Measurements from ENCODE around the gene ZNF732. TPM values are rescaled to one million over a fixed set of nuclear protein-coding genes. Genes with fewer than 3 reads are reported as not detected.
A peak's percentile ranks its signal among the peaks of the same experiment; 100 is the strongest.
"Not testable (repeated sequence)": the region's sequence is repeated elsewhere in the genome, so short reads cannot be mapped to it uniquely, and the experiment has no call there.

The ZNF732 gene
- not detected for total RNA-seq

DNA sequence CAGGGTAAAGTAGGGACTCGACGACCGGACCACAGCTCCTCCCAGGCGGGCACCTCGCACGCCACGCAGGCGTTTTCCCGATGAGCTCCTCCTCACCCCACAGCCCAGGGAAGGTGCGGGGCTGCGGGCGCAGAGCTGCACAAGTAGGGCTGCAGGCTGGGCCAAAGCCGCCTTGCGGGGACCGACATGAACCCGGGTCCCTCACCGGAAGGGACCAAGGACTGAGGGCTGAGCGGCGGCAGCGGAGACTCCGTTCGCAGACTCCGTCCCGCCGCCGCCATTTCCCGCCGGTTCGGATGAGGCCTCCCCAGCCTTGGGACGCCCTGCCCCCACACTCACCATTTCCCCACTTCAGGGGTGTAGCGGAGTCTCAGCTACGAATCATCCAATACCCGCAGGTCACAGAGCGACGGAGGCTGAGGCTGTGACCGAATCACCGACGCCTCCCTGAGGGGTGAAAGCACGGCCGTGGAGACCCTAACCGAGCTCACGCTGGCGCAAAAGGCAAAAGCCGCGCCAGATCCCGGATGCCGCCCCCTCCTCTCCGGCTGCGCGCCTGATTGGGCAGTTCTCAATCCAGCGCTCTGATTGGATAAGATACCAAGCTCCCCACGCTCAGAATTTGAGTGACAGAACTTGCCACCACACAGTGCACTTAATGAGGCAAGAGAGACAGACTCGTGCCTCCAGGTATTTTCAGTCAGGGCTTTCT, at the start of gene ZNF732:
Gene ZNF732, minus strand, starts transcription at position 506 of the 712 bp plus-strand sequence. Its CDS starts 164 bp downstream, at position 342.
- H3K27ac Mint-ChIP-seq = no peak within 1 kb of the TSS
- H3K27me3 Mint-ChIP-seq = peaks cover 8 to 14% of the 10 kb centered on the region in 2 donors
- no peak within 1 kb of the TSS for H3K4me3 Mint-ChIP-seq
- no peak for ATAC-seq
- peaks cover 9% of the 10 kb centered on the region for H3K9me3 Mint-ChIP-seq
- peaks cover 19% of the 10 kb centered on the region for H3K36me3 Mint-ChIP-seq
- DNase-seq (ENCODE audit: low spot score) = no peak
- H3K4me1 Mint-ChIP-seq (ENCODE audit: low read depth in 2 of 2) = peaks cover 4 to 12% of the 10 kb centered on the region in 2 donors

DNA sequence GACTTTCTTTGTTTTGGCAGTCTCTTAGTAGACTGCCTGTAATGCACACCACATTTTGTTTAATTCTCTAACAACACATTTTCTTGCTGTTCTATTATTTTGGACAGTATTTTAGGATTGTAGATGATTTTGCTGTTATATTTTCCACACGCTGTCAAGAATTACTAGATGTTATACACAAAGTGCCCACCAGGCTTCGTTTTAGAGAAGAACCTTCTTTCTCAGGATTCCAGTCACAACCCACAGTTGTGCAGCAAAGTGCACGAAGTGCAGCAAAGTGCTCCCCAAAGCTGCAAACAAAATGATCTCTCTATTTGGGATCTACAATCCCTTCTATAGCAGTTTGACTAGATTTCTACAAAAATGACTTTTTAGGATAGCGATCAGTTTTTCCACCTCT, 34.7 kb upstream of the ZNF732 start:
- H3K27ac Mint-ChIP-seq = no peak overlapping the region
- H3K4me3 Mint-ChIP-seq = peak overlapping the region; percentile 99
- H3K36me3 Mint-ChIP-seq = peaks cover 40% of the 10 kb centered on the region
- peaks cover 34 to 40% of the 10 kb centered on the region in 2 donors for H3K4me1 Mint-ChIP-seq (ENCODE audit: low read depth in 2 of 2)
- peaks cover 10% of the 10 kb centered on the region for H3K9me3 Mint-ChIP-seq
- ATAC-seq (no peak), DNase-seq (ENCODE audit: low spot score) (no peak)
- no peaks in the 10 kb centered on the region for H3K27me3 Mint-ChIP-seq

DNA sequence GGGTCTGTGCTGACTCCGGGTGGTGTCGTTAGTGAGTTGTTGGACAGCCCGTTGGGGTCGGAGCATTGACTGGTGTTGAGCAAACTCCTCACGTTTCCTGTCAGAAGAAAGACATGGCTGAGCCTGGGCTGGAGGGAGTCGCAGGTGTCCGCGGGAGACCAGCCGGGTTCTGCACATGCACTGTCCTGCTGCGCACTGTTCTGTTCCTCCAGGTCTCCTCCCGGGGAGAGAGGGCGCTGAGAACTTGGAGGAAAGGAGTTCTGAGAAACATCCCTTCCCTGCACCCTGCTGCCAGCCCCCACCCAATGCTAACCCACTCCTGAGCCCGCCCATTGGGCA, 33.5 kb upstream of the ZNF732 start:
- H3K9me3 Mint-ChIP-seq = peaks cover 10% of the 10 kb centered on the region
- DNase-seq (ENCODE audit: low spot score) (no peak), ATAC-seq (no peak)
- peak overlapping the region; percentile 99 for H3K4me3 Mint-ChIP-seq
- peak overlapping the region; percentile 96 to 97 for H3K27ac Mint-ChIP-seq
- H3K36me3 Mint-ChIP-seq = peaks cover 29% of the 10 kb centered on the region
- no peaks in the 10 kb centered on the region for H3K27me3 Mint-ChIP-seq
- peaks cover 38 to 44% of the 10 kb centered on the region in 2 donors for H3K4me1 Mint-ChIP-seq (ENCODE audit: low read depth in 2 of 2)

DNA sequence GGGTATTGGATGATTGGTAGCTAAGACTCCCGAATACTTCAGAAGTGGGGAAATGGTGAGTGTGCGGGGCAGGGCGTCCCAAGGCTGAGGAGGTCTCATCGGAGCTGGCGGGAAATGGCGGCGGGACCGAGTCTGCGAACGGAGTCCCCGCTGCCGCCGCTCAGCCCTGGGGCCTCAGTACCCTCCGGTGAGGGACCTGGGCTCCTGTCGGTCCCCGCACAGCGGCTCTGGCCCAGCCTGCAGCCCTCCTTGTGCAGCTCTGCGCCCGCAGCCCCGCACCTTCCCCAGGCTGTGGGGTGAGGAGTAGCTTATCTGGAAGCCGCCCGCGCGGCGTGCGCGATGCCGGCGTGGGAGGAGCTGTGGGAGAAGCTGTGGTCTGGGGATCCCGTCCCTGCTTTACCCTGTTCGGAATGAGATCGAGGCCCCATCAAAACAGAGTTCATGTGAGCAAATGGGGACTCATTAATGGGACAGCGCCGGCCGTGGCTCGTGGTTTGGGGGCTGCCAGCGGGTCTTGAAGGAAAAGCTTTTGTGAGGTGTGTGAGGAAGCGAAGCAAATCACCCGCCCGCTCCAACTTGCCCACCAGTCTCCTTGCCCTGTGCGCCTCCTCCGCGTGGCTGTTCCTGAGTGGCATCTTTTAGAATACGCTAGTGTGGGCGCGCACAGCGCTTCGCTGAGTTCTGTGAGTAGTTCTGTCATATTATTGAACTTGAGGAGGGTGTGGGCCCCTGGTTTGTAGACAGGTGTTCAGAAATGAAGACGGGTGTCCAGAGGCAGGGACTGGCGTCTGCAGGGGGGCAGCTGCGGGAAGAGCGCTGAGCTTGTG, 32.9 kb upstream of the ZNF732 start:
- DNase-seq (ENCODE audit: low spot score) (peak; percentile 70), ATAC-seq (peak; percentile 51 to 62)
- H3K27me3 Mint-ChIP-seq = no peaks in the 10 kb centered on the region
- H3K27ac Mint-ChIP-seq = peak overlapping the region; percentile 96 to 97
- peaks cover 10% of the 10 kb centered on the region for H3K9me3 Mint-ChIP-seq
- peaks cover 29% of the 10 kb centered on the region for H3K36me3 Mint-ChIP-seq
- peaks cover 38 to 44% of the 10 kb centered on the region in 2 donors for H3K4me1 Mint-ChIP-seq (ENCODE audit: low read depth in 2 of 2)
- H3K4me3 Mint-ChIP-seq = peak overlapping the region; percentile 99

DNA sequence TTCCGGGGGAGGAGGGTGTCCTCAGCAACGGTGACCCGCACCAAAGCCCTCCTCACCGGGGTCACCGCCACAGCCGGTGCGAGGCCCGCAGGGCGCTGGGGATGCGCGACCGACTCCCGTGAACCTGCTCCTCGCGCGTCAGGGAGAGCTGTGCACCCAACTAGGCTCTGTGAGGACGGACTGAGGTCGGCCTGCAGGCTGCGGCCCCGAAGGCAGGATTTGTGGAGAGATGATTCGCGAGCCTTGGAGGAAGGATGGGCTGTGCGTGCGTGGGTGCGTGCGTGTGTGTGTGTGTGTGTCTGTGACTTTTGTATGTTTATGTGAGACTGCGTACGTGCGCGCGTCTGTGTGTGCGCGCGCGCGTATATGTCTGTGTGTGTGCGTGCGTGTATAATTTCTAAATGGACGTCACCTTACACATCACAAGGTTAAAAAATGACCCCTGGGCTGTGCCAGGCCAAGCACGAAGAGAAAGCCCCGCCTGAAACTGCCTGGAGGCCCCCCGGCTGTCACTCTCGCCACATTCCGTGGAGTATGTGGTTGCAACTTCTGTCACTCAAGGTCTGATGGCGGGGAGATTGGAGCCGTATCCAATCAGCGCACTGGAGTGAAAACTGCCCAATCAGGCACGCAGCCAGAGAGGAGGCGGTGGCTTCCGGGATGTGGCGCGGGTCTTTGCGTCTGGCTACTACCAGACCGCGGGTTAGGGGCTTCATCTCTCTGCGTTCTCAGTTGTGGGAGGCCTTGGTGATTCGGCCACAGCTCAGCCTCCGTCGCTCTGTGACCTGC, 32.1 kb upstream of the ZNF732 start, which contains the start of gene ZNF141:
Gene ZNF141, plus strand, starts transcription at position 672 of the 789 bp plus-strand sequence. CDS start 170 bp downstream, outside the sequence.
- H3K4me3 Mint-ChIP-seq = peak within 1 kb of the TSS; percentile 99
- peaks cover 24% of the 10 kb centered on the region for H3K36me3 Mint-ChIP-seq
- H3K27me3 Mint-ChIP-seq = no peaks in the 10 kb centered on the region
- peaks cover 10% of the 10 kb centered on the region for H3K9me3 Mint-ChIP-seq
- H3K4me1 Mint-ChIP-seq (ENCODE audit: low read depth in 2 of 2) = peaks cover 38 to 43% of the 10 kb centered on the region in 2 donors
- ATAC-seq (peak; percentile 96 to 98), DNase-seq (ENCODE audit: low spot score) (peak; percentile 96)
- H3K27ac Mint-ChIP-seq = peak within 1 kb of the TSS; percentile 96 to 97

DNA sequence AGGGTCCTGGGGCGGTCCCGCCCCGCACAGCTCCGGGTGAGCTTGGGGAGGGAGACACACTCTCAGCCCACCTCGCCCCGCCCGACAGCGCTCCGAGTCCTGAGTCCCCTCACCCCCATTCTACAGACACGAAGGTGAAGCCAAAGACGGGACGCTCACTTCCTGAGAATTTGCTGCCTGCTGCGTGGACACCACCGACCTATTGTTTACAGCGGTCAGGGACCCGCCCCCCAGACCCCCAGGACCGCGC, 31.5 kb upstream of the ZNF732 start:
- H3K36me3 Mint-ChIP-seq = peaks cover 18% of the 10 kb centered on the region
- H3K9me3 Mint-ChIP-seq = peaks cover 10% of the 10 kb centered on the region
- ATAC-seq (no peak), DNase-seq (ENCODE audit: low spot score) (no peak)
- peak overlapping the region; percentile 99 for H3K4me3 Mint-ChIP-seq
- H3K27me3 Mint-ChIP-seq = no peaks in the 10 kb centered on the region
- peak overlapping the region; percentile 96 to 97 for H3K27ac Mint-ChIP-seq
- H3K4me1 Mint-ChIP-seq (ENCODE audit: low read depth in 2 of 2) = peaks cover 38 to 40% of the 10 kb centered on the region in 2 donors

DNA sequence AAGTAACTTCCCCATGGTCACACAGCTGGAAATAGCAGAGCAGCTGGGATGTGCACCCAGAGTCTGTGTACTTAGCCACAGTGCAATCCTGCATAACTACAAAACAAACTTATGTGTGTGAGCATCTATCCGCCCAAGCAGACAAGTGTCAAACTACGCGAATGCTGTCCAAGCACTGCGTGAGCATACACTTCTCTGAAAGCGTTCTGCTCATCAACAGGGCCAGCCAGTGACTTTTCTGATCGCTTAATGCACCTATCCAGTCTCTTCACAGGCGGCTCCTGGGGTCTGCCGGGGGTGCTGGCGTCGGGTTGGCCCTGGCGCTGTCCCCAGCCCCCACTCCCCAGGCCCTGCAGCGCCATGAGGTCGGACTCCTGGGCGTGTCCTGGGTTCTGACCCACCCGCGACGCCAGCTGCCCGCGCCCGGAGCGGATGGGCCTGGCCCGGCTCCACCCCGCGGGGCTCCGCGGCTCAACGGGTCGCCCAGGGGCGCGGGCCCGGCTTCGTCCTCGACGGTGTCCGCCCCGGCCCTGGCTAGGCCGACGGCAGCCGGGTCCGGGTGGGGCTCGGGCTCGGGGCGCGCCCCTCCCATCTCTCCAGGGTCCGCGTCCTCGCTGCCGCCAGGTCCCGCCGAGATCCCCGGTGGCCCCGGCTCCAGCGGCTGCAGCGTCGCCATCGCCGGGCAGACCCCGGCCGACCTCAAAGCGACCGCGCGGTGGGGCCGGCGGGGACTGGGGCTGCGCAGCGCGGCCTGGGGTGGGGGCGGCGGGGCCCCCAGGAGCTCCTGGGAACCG, 31.0 kb upstream of the ZNF732 start:
- peaks cover 18% of the 10 kb centered on the region for H3K36me3 Mint-ChIP-seq
- peaks cover 37 to 38% of the 10 kb centered on the region in 2 donors for H3K4me1 Mint-ChIP-seq (ENCODE audit: low read depth in 2 of 2)
- peak overlapping the region in 1 of 2 donors; percentile 14 for H3K27ac Mint-ChIP-seq
- DNase-seq (ENCODE audit: low spot score) (no peak), ATAC-seq (no peak)
- H3K27me3 Mint-ChIP-seq = no peaks in the 10 kb centered on the region
- H3K9me3 Mint-ChIP-seq = peaks cover 10% of the 10 kb centered on the region
- peak overlapping the region; percentile 53 for H3K4me3 Mint-ChIP-seq

DNA sequence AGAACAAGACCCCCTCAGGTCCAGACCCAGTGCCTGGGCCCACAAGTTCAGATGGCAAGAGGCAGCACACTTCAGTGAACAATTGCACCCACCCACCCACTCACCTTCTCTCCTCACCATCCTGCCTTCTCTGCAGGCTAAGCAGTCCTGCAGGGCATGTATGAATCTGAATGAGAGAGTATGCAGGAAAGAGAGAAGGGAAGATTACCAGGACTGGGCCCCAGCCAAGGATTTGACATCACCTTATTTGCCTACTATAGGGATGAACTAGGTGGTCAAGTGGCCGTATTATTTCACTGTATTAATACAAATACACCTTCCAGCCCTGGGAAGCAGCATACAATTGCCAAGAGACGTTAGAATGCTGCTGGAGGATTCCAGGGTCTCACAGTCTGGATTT, 30.2 kb upstream of the ZNF732 start:
- peaks cover 8% of the 10 kb centered on the region for H3K9me3 Mint-ChIP-seq
- peak overlapping the region; percentile 53 for H3K4me3 Mint-ChIP-seq
- H3K36me3 Mint-ChIP-seq = peaks cover 15% of the 10 kb centered on the region
- H3K4me1 Mint-ChIP-seq (ENCODE audit: low read depth in 2 of 2) = peaks cover 35% of the 10 kb centered on the region in 2 donors
- ATAC-seq = no peak
- H3K27me3 Mint-ChIP-seq = no peaks in the 10 kb centered on the region
- peak overlapping the region in 1 of 2 donors; percentile 14 for H3K27ac Mint-ChIP-seq
- DNase-seq (ENCODE audit: low spot score) = no peak

DNA sequence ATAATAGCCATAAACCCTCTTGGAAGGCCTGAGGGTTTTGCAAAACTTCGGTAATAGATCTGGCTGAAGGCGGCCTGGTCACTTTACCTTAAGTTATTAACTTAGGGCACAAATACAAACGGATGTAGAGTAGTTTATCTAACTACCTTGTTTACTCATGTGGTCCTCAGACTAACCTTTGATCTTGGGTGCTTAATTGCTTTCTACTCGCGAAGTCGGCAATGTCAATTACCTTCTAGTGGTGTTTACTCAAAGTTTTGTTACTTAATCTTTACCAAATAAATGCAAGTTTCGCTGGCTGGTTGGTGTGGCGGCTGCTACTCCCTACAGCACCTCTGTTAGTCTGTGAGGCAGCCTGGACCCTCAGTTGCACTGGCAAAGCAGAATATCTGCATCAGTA, 23.5 kb upstream of the ZNF732 start:
- Mint-ChIP-seq H3K36me3 (peaks cover 6% of the 10 kb centered on the region), H3K9me3 (peaks cover 3% of the 10 kb centered on the region), H3K4me3 (no peak overlapping the region), H3K27ac (no peak overlapping the region), H3K27me3 (no peaks in the 10 kb centered on the region), H3K4me1 (ENCODE audit: low read depth in 2 of 2) (no peaks in the 10 kb centered on the region)
- DNase-seq (ENCODE audit: low spot score) = no peak
- ATAC-seq = no peak

DNA sequence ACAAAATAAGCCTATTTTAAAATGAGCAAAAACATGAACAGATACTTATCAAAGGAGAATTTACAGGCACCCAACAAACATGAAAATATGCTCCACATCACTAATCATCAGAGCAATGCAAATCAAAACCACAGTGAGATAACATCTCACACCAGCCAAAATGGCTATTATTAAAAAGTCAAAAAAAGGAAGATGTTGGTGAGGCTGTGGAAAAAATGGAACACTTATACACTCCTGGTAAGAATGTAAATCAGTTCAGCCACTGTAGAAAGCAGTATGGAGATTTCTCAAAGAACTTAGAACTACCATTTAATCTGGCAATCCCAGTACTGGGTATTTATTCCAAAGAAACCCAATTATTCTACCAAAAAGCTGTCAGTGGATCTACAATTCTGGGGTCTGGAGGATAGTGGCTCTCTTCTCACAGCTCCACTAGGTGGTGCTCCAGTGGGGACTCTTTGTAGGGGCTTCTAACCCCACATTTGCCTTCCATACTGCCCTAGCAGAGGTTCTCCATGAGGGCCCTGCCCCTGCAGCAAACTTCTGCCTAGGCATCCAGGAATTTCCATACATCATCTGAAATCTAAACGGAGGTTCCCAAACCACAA, 9.1 kb upstream of the ZNF732 start:
- Mint-ChIP-seq H3K9me3 (peaks cover 18% of the 10 kb centered on the region), H3K4me1 (ENCODE audit: low read depth in 2 of 2) (peaks cover 0 to 2% of the 10 kb centered on the region in 2 donors), H3K27me3 (peaks cover 0 to 2% of the 10 kb centered on the region in 2 donors), H3K4me3 (no peak overlapping the region), H3K36me3 (peaks cover 26% of the 10 kb centered on the region), H3K27ac (no peak overlapping the region)
- DNase-seq (ENCODE audit: low spot score) (no peak), ATAC-seq (no peak)

DNA sequence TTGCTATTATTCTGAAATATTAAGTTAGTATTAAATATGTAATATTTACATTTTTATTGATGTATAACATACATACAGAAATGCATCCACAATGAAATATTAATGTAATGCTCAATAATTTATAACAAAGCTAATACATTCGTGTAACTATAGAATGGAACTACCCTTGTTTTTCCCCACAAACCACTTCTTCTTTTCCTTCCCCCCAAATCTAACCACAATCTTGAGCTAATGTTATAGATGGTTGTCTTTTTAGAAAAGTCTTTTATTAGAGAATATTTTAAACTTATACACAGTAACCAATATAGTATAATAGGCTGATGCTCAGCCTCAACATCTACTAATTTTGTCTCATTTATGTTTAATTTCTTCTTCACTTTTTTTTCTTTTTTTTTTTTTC, 4.5 kb upstream of the ZNF732 start:
- DNase-seq (ENCODE audit: low spot score) (no peak), ATAC-seq (no peak)
- Mint-ChIP-seq H3K27me3 (peaks cover 0 to 3% of the 10 kb centered on the region in 2 donors), H3K9me3 (peaks cover 9% of the 10 kb centered on the region), H3K36me3 (peaks cover 21% of the 10 kb centered on the region), H3K4me1 (ENCODE audit: low read depth in 2 of 2) (peaks cover 4 to 12% of the 10 kb centered on the region in 2 donors), H3K4me3 (no peak overlapping the region), H3K27ac (no peak overlapping the region)

DNA sequence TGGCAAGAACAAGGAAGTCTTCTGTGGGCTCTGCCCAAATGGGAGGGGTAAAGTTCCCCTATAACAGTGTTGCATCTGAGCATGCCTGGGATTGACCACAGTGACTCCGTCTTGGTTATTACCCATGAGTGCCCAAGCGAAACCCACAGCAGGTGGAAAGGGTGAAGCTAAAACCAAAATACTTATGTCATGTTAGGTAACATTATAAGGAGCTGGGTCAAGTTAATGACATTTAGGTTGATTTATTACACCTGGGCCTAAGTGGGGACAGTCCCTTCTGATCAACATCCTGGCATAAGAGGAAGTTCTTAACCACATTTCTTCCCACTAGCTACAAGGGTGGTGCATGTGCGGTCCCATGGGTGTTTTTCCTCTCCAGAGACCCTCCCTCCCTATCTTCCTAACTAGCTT, 1.3 kb upstream of the ZNF732 start:
- peaks cover 8 to 14% of the 10 kb centered on the region in 2 donors for H3K27me3 Mint-ChIP-seq
- no peak overlapping the region for H3K4me3 Mint-ChIP-seq
- ATAC-seq (no peak), DNase-seq (ENCODE audit: low spot score) (no peak)
- H3K27ac Mint-ChIP-seq = no peak overlapping the region
- H3K9me3 Mint-ChIP-seq = peaks cover 9% of the 10 kb centered on the region
- peaks cover 18% of the 10 kb centered on the region for H3K36me3 Mint-ChIP-seq
- peaks cover 4 to 14% of the 10 kb centered on the region in 2 donors for H3K4me1 Mint-ChIP-seq (ENCODE audit: low read depth in 2 of 2)

DNA sequence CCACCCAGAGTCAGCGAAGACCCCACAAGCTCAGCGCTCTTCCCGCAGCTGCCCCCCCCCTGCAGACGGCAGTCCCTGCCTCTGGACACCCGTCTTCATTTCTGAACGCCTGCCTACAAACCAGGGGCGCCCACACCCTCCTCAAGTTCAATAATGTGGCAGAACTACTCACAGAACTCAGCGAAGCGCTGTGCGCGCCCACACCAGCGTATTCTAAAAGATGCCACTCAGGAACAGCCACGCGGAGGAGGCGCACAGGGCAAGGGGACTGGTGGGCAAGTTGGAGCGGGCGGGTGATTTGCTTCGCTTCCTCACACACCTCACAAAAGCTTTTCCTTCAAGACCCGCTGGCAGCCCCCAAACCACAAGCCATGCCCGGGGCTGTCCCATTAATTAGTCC, 758 bp downstream of the ZNF732 start:
- Mint-ChIP-seq H3K36me3 (peaks cover 19% of the 10 kb centered on the region), H3K27me3 (peaks cover 8 to 14% of the 10 kb centered on the region in 2 donors), H3K4me1 (ENCODE audit: low read depth in 2 of 2) (peaks cover 4 to 12% of the 10 kb centered on the region in 2 donors)
- DNase-seq (ENCODE audit: low spot score); H3K4me3 Mint-ChIP-seq; ATAC-seq; H3K27ac Mint-ChIP-seq; H3K9me3 Mint-ChIP-seq: not testable (repeated sequence)
